GM18867 (cell line): ENCODE data around the gene DCLK2.
A peak's percentile ranks its signal among the peaks of the same experiment; 100 is the strongest.

Experiments used
- ATAC-seq: cut with Tn5 transposase; IDR thresholded peaks from one replicate; pipeline ENCODE4 v1.9.1; 2021; ENCODE audit warnings: mild to moderate bottlenecking, moderate library complexity; ENCODE audit not compliant: unreplicated experiment

Gene DCLK2

GRCh38 chr4:150115851-150116250, 37.6 kb downstream of the DCLK2 start:
- ATAC-seq, result no peak

- no peak for ATAC-seq
Observed at GRCh38 chr4:150116506-150116905, 38.3 kb downstream of the DCLK2 start.

DNA sequence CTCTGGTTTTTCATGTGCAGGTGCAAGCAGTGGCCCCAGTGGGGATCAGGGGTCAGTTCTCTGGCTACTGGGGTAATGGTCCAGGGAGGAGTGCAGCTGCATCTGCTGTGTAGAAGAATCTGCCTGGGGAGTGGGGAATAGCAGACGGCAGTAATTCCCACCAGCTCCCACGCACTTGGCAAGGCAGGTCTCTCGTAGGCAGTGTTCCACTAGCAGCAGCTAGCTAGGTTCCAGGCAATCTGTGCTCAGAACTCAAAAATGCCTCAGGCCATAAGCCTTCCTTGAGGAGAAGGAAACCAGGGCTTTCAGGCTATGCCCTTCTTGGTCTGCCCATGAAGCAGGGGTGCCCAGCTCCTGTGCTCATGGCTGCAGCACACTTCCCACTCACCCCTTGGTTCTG, 38.8 kb downstream of the DCLK2 start:
- ATAC-seq, result no peak

DNA sequence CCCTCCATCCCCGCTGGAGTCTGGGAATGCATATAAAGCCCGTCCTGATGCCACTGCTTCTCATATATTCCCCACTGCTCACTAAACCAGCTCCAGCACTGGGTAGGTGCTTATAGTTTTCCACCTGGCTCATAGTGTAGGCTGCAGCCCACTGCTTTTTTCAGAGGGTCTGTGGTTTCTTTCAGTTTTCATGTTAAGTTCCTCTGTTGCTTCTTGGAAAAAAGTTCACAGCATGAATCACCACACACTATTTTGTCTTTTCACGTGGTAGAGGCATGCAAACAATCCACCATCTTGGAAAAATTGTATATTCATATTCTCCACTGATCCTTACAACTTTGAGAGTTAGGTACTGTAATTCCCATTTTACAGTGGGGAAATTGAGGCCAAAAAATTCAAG, 39.4 kb downstream of the DCLK2 start:
- ATAC-seq, result no peak

DNA sequence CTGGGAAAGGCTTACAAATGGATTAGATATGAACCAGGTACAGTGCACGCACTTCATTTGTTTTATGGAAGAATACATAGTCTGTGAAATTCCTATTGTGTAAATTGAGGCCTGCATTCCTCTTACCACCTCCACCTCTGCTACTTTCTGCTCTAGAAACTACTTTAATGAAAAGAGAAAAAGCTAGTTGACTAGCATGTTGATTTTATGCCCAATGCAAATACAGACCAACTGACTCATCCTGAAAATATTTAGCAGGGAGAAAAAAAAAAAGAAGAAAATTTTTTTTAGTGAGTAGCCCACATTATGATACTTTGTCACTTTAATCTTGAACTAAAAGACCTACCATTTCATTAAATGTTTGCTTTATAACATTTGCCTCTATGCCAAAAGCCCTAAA, 41.2 kb downstream of the DCLK2 start:
- ATAC-seq, result no peak

DNA sequence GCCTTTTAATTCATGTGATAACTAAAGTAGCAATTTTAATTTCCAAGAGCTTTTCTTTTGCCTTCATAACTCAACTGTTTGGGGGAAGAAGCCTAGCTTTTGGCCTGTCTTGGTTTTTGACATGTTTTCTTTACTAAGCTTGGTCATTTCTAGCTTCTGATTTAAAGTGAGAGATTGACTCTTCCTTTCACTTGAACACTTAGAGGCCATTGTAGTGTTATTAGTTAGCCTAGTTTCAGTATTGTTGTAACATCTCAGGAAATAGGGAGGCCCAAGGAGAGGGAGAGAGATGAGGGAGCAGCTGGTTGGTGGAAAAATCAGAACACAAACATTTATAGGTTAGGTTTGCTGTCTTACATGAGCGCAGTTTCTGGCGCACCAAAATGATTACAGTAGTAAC, 44.8 kb downstream of the DCLK2 start:
- ATAC-seq, result no peak

GRCh38 chr4:150123796-150124677, 45.8 kb downstream of the DCLK2 start:
- ATAC-seq, result no peak

GRCh38 chr4:150126201-150126863, 48.1 kb downstream of the DCLK2 start:
- peak; percentile 29 for ATAC-seq

DNA sequence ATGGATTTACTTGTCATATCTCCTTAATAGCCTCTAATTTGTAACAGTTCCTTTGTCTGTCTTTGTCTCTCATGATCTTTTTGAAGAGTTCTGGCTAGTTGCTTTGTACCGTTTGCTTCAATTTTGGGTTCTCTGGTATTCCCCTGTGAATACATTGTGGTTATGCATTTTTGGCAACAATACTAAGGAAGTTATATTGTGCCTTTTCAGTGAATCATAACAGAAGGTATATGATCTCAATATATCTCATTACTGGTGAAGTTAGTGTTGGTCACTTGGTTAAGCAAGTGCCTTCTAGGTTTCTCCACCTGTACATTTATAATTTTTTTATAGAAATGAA, 48.6 kb downstream of the DCLK2 start:
- ATAC-seq, result peak; percentile 57

DNA sequence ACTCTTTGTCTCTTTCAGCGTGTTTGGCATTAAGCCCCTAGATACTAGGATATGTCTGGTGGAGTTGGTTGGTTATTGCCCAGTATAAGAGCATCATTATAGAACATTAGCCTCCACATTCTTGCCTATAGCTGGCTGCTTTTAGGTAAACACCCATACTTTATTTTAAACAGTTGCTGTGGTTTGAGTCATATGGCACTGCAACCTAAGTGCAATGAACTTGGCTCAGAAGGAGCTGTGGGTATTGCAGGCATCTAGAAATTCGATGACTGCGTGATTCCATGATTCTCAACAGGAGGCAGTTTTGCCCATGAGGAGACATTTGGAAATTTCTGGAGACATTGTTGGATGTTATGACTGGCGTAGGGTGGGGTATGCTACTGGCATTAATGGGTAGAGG, 49.5 kb downstream of the DCLK2 start:
- no peak for ATAC-seq

DNA sequence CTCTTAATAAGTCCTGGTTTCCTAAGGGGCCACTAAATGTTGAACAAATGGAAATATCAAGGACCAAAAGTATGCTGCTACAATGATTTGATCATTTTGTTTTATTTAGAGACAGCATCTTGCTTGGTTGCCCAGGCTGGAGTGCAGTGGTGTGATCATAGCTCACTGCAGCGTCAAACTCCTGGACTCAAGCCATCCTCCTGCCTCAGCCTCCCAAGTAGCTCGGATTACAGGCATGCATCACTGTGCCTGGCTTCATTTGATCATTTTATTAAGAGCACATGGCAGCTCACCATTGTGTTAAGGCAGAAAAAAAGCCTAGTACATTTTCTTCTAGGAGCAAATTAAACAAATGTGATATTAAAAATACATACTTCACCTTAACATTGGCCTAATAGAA, 52.7 kb downstream of the DCLK2 start:
- ATAC-seq, result no peak

GRCh38 chr4:150131581-150132228, 53.5 kb downstream of the DCLK2 start:
- ATAC-seq, result no peak

DNA sequence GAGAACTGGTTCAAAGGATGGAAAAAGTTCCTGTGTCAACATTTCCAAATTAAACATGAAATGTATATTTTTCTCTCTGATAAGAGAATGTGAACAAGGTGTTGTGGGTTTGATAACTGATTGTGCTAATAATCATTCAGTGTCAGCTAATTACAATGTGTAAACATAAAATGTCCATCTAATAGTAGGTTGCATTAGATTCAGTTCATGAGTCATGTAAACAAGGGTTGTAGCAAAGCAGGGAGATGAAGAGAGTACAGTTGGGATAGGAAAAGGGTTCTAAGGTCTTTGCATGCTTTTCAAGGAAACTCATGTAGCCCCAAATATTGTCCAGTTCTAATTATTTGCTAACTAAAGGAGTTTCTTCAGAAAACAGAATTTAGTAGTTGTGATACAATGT, 55.4 kb downstream of the DCLK2 start:
- no peak for ATAC-seq

DNA sequence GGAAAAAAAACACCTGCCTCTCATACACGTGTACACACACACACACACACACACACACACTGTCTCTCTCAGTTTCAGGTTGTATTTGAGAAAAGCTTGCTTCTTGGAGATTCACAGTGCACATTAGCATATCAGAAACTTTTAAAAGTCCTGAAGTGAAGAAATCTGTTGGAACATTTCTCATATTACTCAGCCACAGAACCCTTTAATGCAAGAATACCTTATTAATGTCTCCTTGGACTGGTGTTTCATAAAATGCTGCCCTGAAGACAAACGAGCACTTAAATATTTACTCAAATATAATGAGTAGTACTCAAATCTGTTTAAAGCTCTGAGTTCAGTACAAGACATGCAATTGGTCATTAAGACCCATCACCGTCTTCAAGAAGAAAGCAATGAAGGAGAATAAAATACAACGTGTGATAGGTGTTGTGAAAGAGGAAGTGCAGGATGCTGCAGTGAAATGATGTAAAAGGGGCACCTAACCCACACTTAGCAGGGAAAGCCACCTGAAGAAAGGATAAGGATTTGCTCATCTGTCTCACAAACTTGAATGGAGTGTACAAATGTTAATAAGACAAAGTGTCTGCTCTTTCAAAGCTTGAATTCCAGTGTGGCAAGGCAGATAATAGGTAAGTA, 57.0 kb downstream of the DCLK2 start:
- no peak for ATAC-seq

DNA sequence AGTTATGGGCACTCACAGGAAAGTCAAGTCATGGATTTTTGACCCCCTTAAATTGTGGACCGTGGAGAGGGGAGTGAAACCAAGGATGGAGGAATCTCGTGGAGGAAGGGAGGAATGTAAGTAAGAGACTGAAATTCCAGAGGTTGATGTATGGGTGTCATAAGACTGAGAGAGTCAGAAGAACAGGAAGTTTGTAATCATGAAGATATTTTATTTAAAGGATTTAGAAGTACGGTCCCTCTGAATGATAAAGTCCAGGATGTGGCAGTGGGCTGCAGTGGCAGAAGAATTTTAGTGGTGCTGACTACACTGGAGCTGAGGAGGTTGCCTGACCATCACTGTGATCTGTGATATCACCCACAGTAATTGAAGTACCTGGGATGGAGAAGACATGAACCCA, 57.8 kb downstream of the DCLK2 start:
- no peak for ATAC-seq

GRCh38 chr4:150136481-150136880, 58.2 kb downstream of the DCLK2 start:
- no peak for ATAC-seq

GRCh38 chr4:150139297-150139865, 61.1 kb downstream of the DCLK2 start:
- ATAC-seq, result no peak

DNA sequence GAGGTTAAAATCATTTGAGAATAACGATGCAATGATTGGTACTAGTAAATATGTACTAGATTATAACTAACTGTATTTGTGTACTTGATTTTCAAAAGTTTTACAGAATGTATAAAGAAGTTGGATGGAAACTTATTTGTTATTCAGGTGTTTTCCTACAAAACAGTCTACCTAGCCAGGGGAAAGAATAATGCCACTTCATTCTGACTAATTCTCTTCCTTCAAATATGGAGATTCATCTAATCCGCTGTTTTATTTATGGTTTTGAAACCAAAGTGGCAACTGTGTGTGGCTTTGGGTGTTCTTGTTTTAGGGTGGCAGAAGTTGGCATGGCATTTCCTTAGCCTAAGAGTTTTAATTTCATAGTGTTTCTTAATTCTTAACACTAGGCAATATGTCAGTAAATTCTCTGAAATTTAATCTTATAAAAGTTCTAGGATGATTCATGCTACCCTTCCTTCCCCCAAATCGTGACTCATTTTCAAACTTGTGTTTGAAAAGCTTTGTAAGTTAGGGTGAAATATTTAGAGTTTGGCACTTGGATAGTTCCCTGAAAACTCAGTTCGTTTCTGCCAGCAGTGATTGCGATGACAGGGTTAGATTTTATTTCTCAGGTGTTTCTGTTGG, 62.6 kb downstream of the DCLK2 start:
- ATAC-seq, result no peak

GRCh38 chr4:150141756-150142155, 63.5 kb downstream of the DCLK2 start:
- no peak for ATAC-seq

- ATAC-seq, result no peak
Observed at GRCh38 chr4:150142831-150143230, 64.6 kb downstream of the DCLK2 start.
